ENCODE data around the gene MRPL2.
A peak's percentile ranks its signal among the peaks of the same experiment; 100 is the strongest.
"Not testable (repeated sequence)": the region's sequence is repeated elsewhere in the genome, so short reads cannot be mapped to it uniquely, and the experiment has no call there.

The MRPL2 gene

GRCh38 chr6:43052225-43052841 lies 6.9 kb downstream of the MRPL2 start:
- DNase-seq, result no peak

GRCh38 chr6:43050981-43051380 lies 8.3 kb downstream of the MRPL2 start:
- DNase-seq, result no peak

- DNase-seq, result no peak
Observed at GRCh38 chr6:43047998-43048397, 11.2 kb downstream of the MRPL2 start.

- no peak for DNase-seq
Observed at GRCh38 chr6:43045371-43045930, 13.8 kb downstream of the MRPL2 start.

- DNase-seq, result no peak
Observed at GRCh38 chr6:43043310-43043709, 15.9 kb downstream of the MRPL2 start.

GRCh38 chr6:43041475-43041874 lies 17.8 kb downstream of the MRPL2 start:
- not testable (repeated sequence) for DNase-seq

- DNase-seq, result no peak
Observed at GRCh38 chr6:43040542-43041257, 18.5 kb downstream of the MRPL2 start.

GRCh38 chr6:43038727-43039126 lies 20.5 kb downstream of the MRPL2 start:
- DNase-seq, result no peak

GRCh38 chr6:43037706-43038105 lies 21.5 kb downstream of the MRPL2 start:
- DNase-seq, result no peak

- DNase-seq, result no peak
Observed at GRCh38 chr6:43037197-43037596, 22.0 kb downstream of the MRPL2 start.

- DNase-seq, result no peak
Observed at GRCh38 chr6:43036712-43037111, 22.5 kb downstream of the MRPL2 start.

- no peak for DNase-seq
Observed at GRCh38 chr6:43035495-43036194, 23.6 kb downstream of the MRPL2 start.

GRCh38 chr6:43034190-43034525 lies 25.1 kb downstream of the MRPL2 start:
- no peak for DNase-seq

- no peak for DNase-seq
Observed at GRCh38 chr6:43033496-43034189, 25.6 kb downstream of the MRPL2 start.

GRCh38 chr6:43032326-43032725 lies 26.9 kb downstream of the MRPL2 start:
- no peak for DNase-seq

- no peak for DNase-seq
Observed at GRCh38 chr6:43029120-43029519, 30.1 kb downstream of the MRPL2 start.

- DNase-seq, result no peak
Observed at GRCh38 chr6:43026365-43026764, 32.9 kb downstream of the MRPL2 start.

GRCh38 chr6:43024436-43024835 lies 34.8 kb downstream of the MRPL2 start:
- DNase-seq, result no peak

GRCh38 chr6:43021270-43022047 lies 37.8 kb downstream of the MRPL2 start, which contains the start of gene RRP36:
Gene RRP36, plus strand, starts transcription at chr6:43021623. Its CDS starts 32 bp downstream, at chr6:43021655.
- DNase-seq, result peak; percentile 65 to 71

GRCh38 chr6:43020847-43021246 lies 38.4 kb downstream of the MRPL2 start:
- no peak for DNase-seq

GRCh38 chr6:43020052-43020705 lies 39.1 kb downstream of the MRPL2 start:
- no peak for DNase-seq

GRCh38 chr6:43019152-43019551 lies 40.1 kb downstream of the MRPL2 start:
- no peak for DNase-seq
